Measurements from ENCODE around the gene FBXO46.

DNA sequence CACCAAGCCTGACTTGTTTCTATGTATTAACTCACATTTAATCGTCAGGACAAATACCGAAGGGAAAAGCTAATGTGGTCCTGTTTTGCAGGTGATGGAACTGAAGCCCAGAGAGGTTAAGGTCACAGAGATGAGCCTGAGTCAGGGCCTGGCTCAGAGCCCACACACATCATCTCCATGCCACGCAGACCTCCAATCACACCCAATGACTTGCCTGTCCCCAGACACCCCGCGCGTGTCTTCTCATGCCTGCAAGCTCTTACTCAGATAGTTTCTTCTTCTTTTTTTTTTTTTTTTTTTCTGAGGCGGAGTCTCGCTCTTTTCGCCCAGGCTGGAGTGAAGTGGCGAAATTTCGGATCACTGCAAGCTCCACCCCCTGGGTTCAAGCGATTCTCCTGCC, 21.9 kb upstream of the FBXO46 start:
- TF ChIP-seq ZBTB7A (IDR thresholded peaks at IDR 0.05; ENCODE audit: low read depth) (no peak), TAF1 (IDR thresholded peaks at IDR 0.05; ENCODE audit: low read depth) (no peak)

Measured in Ishikawa (cell line).